Caco-2 (cell line): ENCODE measurements around the gene CSNK2A3. TPM values are rescaled to one million over a fixed set of nuclear protein-coding genes. Genes with fewer than 3 reads are reported as not detected.

Experiments
- BruUV-seq: library from RNA; stranded (reverse); fragments of 400-500 nt; replicated peaks from 2 replicates; lab custom pipeline; 2021; lab: Mats Ljungman, UMichigan
- CTCF ChIA-PET: fragments of 300-600 bp; sonication (Branson Sonifier 250); formaldehyde crosslinking; loops from one replicate; lab custom pipeline; 2022; ENCODE audit warnings: antibody characterized with exemption; lab: Charles Lee
- POLR2A ChIA-PET: fragments of 300-600 bp; sonication (Branson Sonifier 250); formaldehyde crosslinking; loops from one replicate; lab custom pipeline; 2022; ENCODE audit warnings: antibody characterized with exemption; lab: Charles Lee
- DNase-seq, 2 experiments: peaks; one replicate each; pipeline versions ENCODE4 v3.0.0 to v3.0.0-alpha.2; 2020 to 2022
- H3K27me3 ChIP-seq: replicated peaks from 2 replicates; pipeline ENCODE4 v1.6.0; 2011; ENCODE audit warnings: low read length; ENCODE audit not compliant: control insufficient read depth, insufficient read depth
- H3K36me3 ChIP-seq: 2 replicates; pipeline ENCODE4 v1.5.1; 2011; ENCODE audit warnings: low read length; ENCODE audit not compliant: control insufficient read depth, insufficient read depth
- H3K4me1 ChIP-seq: fragments of 250-450 bp; sonication (Bioruptor Pico); 2 replicates; pipeline ENCODE4 v1.5.1; 2020; ENCODE audit warnings: mild to moderate bottlenecking
- H3K4me3 ChIP-seq: 2 replicates; pipeline ENCODE4 v1.5.1; 2011; ENCODE audit warnings: low read depth, mild to moderate bottlenecking, control low read depth, low read length
- H3K9me3 ChIP-seq: fragments of 250-450 bp; sonication (Bioruptor Pico); 2 replicates; pipeline ENCODE4 v1.5.1; 2020; ENCODE audit warnings: mild to moderate bottlenecking, moderate library complexity
- H3K27ac Mint-ChIP-seq: one replicate; pipeline ENCODE4 v1.8.0; 2022; ENCODE audit warnings: mixed read lengths; ENCODE audit not compliant: unreplicated experiment
- H3K27me3 Mint-ChIP-seq: one replicate; pipeline ENCODE4 v1.8.0; 2022; ENCODE audit warnings: mixed read lengths; ENCODE audit not compliant: insufficient read depth, unreplicated experiment
- H3K36me3 Mint-ChIP-seq: one replicate; pipeline ENCODE4 v1.8.0; 2022; ENCODE audit warnings: mild to moderate bottlenecking, mixed read lengths; ENCODE audit not compliant: insufficient read depth, unreplicated experiment
- H3K4me1 Mint-ChIP-seq: one replicate; pipeline ENCODE4 v1.8.0; 2022; ENCODE audit warnings: low read depth, mixed read lengths; ENCODE audit not compliant: unreplicated experiment
- H3K4me3 Mint-ChIP-seq: one replicate; pipeline ENCODE4 v1.8.0; 2022; ENCODE audit warnings: mild to moderate bottlenecking, moderate library complexity, mixed read lengths; ENCODE audit not compliant: unreplicated experiment
- H3K9me3 Mint-ChIP-seq: one replicate; pipeline ENCODE4 v1.8.0; 2022; ENCODE audit warnings: mixed read lengths; ENCODE audit not compliant: unreplicated experiment
- intact Hi-C: fragments of 100-400 bp; cut with micrococcal nuclease; formaldehyde crosslinking; loops from one replicate; pipeline ENCODE4 v1.10.0; 2022; ENCODE audit not compliant: unreplicated experiment
- total RNA-seq: library from RNA; stranded (reverse); gene quantifications from 2 replicates; pipeline ENCODE4 v1.2.3, GENCODE V29; 2022
- TF ChIP-seq, protein P1 (sequence below), 2 experiments: fragments of 200-600 bp in 1 of 2; IDR thresholded peaks; 1 replicate in 1 of 2; 2 replicates in 1 of 2; pipeline versions ENCODE4 v1.5.1 to v1.8.0; 2011 to 2022; ENCODE audit warnings: antibody characterized with exemption in 1 of 2, control low read depth in 1 of 2, inconsistent platforms in 1 of 2, low read depth in 1 of 2, low read length in 1 of 2, mild to moderate bottlenecking in 1 of 2, moderate library complexity in 1 of 2; ENCODE audit not compliant: insufficient read depth in 1 of 2, severe bottlenecking in 1 of 2, unreplicated experiment in 1 of 2

Gene CSNK2A3
- total RNA-seq, 1 experiment from 2014 or later, result 0.75 TPM

DNA sequence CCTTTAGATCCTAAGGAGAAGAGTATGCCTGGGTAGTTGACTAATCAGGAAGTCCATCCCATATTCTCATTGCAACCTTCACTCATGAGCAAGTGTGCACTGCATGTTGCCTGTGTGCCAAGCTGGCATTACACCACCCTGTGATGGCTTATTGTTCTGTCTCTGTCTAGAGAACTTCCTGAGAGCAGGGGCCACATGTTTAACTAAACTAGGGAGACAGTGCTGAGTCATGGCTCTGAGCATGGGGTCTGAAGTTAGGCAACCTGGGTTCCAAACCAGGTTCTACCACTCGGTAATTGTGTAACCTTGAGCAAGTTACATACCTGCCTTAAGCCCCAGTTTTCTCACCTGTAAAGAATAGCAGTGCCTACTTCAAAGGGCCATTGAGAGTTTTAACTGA is 39.6 kb downstream of the CSNK2A3 start:
- no TSS peak for BruUV-seq
- Mint-ChIP-seq H3K4me3 (no peak overlapping the region), H3K4me1 (no peaks in the 10 kb centered on the region), H3K27me3 (peaks cover 16% of the 10 kb centered on the region), H3K36me3 (no peaks in the 10 kb centered on the region), H3K9me3 (no peaks in the 10 kb centered on the region), H3K27ac (no peak overlapping the region)
- Histone ChIP-seq H3K4me1 (0 out of 2 replicates have a peak, but pooled peaks cover 10% of the 10 kb centered on the region), H3K27me3 (no peaks in the 10 kb centered on the region), H3K4me3 (no peak overlapping the region), H3K9me3 (no peaks in the 10 kb centered on the region), H3K36me3 (no peaks in the 10 kb centered on the region)
- peak in 1 of 2 experiments; percentile 51 for DNase-seq
- POLR2A ChIA-PET, result no interaction called here
- TF ChIP-seq, protein P1, sequence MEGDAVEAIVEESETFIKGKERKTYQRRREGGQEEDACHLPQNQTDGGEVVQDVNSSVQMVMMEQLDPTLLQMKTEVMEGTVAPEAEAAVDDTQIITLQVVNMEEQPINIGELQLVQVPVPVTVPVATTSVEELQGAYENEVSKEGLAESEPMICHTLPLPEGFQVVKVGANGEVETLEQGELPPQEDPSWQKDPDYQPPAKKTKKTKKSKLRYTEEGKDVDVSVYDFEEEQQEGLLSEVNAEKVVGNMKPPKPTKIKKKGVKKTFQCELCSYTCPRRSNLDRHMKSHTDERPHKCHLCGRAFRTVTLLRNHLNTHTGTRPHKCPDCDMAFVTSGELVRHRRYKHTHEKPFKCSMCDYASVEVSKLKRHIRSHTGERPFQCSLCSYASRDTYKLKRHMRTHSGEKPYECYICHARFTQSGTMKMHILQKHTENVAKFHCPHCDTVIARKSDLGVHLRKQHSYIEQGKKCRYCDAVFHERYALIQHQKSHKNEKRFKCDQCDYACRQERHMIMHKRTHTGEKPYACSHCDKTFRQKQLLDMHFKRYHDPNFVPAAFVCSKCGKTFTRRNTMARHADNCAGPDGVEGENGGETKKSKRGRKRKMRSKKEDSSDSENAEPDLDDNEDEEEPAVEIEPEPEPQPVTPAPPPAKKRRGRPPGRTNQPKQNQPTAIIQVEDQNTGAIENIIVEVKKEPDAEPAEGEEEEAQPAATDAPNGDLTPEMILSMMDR (IDR thresholded peaks at IDR 0.05; ENCODE audit: insufficient read depth in 1 of 2, low read depth in 1 of 2, low read length in 1 of 2, severe bottlenecking in 1 of 2, unreplicated experiment in 1 of 2), result no peak
- CTCF ChIA-PET, result interaction anchor here (0.8 to 1.0 kb wide), 2 partner anchors 285 to 379 kb away, joined by 3 read pairs; no protein-coding TSS in a partner anchor
- intact Hi-C loops, result no loop called here

DNA sequence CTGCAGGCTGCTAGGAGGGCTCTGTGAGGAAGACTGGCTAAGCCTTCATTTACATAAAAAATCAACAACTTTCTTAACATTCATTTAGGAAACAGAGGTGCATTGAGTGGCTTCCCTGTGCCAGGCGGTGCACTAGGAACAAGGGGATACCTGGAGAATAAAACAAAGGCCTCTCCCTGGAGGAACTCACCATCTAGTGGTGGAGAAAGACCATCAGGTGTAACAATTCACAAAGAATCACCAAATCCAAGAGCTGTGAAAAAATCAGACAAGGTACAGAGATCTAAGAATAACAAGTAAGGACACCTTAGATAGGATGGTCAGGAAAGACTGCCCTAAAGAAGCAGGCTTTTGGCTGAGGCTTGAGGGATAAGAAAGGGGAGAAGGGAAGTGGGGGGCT is 40.3 kb downstream of the CSNK2A3 start:
- CTCF ChIA-PET, result interaction anchor here (0.8 kb wide), 1 partner anchor 285 kb away, joined by 3 read pairs; no protein-coding TSS in a partner anchor
- no peaks in the 10 kb centered on the region for H3K9me3 Mint-ChIP-seq
- intact Hi-C loops, result no loop called here

DNA sequence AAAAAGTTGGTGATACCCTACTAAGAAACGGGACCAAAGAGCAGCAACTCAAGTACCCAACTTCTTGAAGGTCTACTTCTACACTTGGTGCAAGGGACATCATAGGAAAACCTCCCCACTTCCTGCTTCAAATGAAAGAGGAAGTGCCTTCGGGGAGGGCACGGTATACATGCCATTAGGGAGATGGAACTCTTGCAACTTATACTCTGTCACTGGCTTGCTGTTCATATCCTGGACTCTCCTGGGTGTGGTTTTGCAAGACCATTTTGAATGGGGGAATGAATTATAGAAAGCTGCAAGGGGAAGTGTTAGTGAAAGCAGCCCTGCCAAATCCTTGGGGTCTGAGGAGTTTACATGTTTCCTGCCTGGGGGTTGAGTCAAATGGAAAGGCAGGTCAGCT is 41.9 kb downstream of the CSNK2A3 start:
- no TSS peak for BruUV-seq
- Mint-ChIP-seq H3K27me3 (peaks cover 15% of the 10 kb centered on the region), H3K4me1 (no peaks in the 10 kb centered on the region), H3K4me3 (no peak overlapping the region), H3K9me3 (no peaks in the 10 kb centered on the region), H3K36me3 (no peaks in the 10 kb centered on the region), H3K27ac (no peak overlapping the region)
- no peaks in the 10 kb centered on the region for H3K9me3 ChIP-seq
- ChIA-PET POLR2A (no interaction called here), CTCF (no interaction called here)
- TF ChIP-seq, protein P1 (IDR thresholded peaks at IDR 0.05; ENCODE audit: insufficient read depth in 1 of 2, low read depth in 1 of 2, low read length in 1 of 2, severe bottlenecking in 1 of 2, unreplicated experiment in 1 of 2), result no peak
- H3K4me1 ChIP-seq, result 0 out of 2 replicates have a peak, but pooled peaks cover 6% of the 10 kb centered on the region
- no peak for DNase-seq
- H3K36me3 ChIP-seq, result no peaks in the 10 kb centered on the region
- H3K4me3 ChIP-seq, result no peak overlapping the region
- H3K27me3 ChIP-seq, result no peaks in the 10 kb centered on the region
- intact Hi-C loops, result no loop called here

More for the DNA sequence above, 40.3 kb downstream of the CSNK2A3 start:
- Histone ChIP-seq H3K4me1 (0 out of 2 replicates have a peak, but pooled peaks cover 10% of the 10 kb centered on the region), H3K27me3 (no peaks in the 10 kb centered on the region), H3K36me3 (no peaks in the 10 kb centered on the region), H3K9me3 (no peaks in the 10 kb centered on the region), H3K4me3 (no peak overlapping the region)
- no TSS peak for BruUV-seq
- POLR2A ChIA-PET, result no interaction called here
- DNase-seq, result no peak
- TF ChIP-seq, protein P1 (IDR thresholded peaks at IDR 0.05; ENCODE audit: insufficient read depth in 1 of 2, low read depth in 1 of 2, low read length in 1 of 2, severe bottlenecking in 1 of 2, unreplicated experiment in 1 of 2), result no peak
- Mint-ChIP-seq H3K27me3 (peaks cover 18% of the 10 kb centered on the region), H3K4me1 (no peaks in the 10 kb centered on the region), H3K4me3 (no peak overlapping the region), H3K27ac (no peak overlapping the region), H3K36me3 (no peaks in the 10 kb centered on the region)
